T-helper 2 cell treated with Interferon-gamma antibody and Interleukin-4, amounts not matched to agents 100 ng/mL and 5 ng/mL, for 36 hours (primary cell): ENCODE results near the gene OST4. TPM values are rescaled to one million over a fixed set of nuclear protein-coding genes. Genes with fewer than 3 reads are reported as not detected.
"Not testable (repeated sequence)": the region's sequence is repeated elsewhere in the genome, so short reads cannot be mapped to it uniquely, and the experiment has no call there.

Source experiments
- intact Hi-C: fragments of 100-400 bp; cut with micrococcal nuclease; formaldehyde crosslinking; loops from one replicate; pipeline ENCODE4 v1.15.1; 2023
- total RNA-seq: library from RNA; stranded (reverse); gene quantifications from 2 replicates; pipeline ENCODE4 v1.2.3, GENCODE V29; 2022

Gene OST4
- 351 and 367 TPM in 2 replicates for total RNA-seq

DNA sequence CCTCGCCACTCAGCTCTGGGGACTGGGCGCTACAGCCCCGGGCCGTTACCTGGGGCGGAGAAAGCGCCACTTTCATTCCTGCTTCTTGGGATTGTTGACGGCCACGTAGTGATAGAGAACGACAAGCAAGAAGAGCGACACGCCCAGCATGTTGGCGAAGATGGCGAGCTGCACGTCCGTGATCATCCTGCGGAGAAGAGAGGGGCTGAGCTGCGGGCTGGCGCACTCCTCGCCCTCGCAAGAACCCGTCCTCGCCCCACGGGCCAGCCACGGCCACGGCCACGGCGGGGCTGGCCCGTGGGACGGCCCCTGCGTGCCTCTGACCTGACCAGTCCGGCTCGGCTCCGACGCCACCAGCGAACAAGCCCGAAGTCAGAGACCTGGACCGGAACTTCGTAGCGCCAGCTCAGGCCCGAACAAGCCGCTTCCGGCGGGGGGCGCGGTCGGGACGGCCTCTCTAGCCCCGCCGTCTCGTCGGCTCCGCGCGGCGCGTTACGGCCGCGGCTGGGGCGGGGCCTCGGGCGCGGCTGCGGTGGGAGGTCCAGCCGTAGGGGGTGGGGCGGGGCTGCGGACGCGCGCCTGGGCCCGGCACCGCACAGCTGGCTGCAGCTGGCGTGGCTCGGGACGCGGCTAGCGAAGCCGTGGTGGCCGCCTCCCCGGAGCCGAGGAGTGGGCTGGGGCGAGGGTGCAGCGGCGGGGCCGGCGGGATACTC is at the start of gene OST4:
OST4 (minus strand) TSS at position 378 of the 713 bp plus-strand sequence.
- intact Hi-C loops, result loop anchor here (1.0 to 5.0 kb wide), 5 partner anchors 10 to 141 kb away; partner anchors contain the start of genes AGBL5, ATRAID, KHK and SLC5A6

DNA sequence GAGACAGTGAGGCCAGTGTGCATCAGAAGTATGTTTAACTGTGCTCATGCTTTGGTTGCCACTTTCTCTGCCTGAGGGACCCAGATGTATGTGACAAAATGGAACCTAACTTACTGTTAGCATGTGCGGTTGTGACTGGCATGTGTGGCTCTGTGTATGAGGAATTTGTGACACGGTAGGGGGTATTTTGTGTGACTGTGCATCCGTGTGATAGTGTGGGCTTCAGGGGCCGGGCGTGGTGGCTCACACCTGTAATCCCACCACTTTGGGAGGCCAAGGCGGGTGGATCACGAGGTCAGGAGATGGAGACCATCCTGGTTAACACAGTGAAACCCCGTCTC is 47.8 kb upstream of the OST4 start:
- intact Hi-C loops, result not testable (repeated sequence)

DNA sequence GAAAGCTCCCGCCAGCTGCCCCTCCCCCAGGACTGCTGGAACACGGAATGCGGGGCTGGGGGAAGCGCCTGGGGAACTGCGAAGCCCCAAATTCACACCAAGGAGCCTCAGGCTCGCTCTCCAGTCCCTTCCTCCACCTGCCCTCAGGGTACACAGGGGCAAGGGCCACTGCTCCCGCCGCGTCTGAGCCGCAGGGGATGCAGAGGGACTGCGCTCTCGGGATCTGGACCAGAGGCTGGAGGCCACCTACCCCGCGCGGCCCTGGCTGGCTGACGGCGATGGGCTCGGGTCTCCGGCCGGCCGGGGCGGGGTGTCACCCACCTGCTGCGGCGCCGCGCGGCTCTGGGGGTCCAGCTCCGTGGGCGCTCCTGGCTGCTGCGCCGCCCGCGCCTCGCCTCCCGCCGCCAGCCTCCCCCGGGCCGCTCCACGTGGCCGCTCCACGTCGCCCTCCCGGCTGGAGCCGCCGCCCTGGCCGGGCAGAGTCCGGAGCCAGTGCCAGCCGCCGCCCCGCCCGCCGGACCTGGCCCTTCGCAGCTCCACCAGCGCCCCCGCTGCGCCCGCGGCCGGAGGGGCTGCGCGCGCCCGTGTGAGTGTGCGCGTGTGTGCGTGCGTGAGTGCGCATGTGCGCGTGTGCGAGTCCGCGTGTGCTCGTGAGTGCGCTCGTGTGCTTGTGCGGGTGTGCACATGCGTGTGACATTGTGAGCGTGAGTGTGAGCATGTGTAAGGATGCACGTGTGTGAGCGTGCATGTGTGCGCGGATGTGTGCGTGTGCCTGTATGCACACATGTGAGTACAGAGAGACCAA is 47.3 kb upstream of the OST4 start, which contains the start of gene CGREF1:
CGREF1 (minus strand) TSS at position 604 of the 805 bp plus-strand sequence. CDS start 14,762 bp downstream, outside the sequence.
- intact Hi-C loops, result no loop called here

DNA sequence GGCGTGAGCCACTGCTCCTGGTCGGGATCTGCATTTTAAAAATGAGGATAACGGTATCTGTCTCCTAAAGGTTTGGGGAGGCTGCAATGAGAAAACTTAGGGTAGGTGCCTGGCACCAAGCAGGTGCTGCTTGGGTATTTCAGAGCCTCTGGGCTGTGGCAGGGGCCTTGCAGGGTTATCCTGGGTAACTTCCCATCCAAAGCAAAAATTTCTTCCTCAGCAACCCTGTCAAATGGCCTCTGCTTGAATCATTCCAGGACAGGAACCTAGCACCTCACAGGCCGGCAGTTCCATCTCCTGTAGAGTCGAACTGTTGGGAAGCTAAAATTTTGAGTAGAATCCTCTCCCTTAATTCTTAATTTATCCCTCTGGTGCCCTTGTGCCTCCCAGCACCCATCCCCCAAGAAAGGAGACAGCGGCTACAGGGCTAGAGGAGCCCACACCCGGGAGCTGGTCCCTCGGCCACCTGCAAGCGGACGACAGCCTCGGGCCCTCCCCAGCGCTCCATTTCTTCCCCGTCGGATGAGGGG is 46.6 kb upstream of the OST4 start:
- intact Hi-C loops, result no loop called here

DNA sequence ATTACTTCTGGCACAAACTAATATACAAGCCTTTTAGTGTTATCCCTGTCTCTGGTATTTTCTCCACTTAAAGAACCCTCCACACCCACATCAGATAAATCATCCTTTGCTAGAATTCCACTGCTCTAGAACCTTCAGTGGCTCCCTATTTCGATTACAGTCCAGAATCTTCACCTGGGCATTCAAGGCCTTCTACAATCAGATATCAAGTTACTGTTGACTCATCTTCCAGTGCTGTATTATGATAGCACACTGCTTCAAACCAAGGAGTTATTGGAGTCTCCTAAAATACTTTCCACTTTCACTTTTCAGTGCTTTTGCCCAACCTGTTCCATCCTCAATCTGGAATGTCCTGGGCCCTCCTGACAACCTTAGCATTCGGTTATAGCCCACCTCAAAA is 44.1 kb upstream of the OST4 start:
- intact Hi-C loops, result no loop called here

DNA sequence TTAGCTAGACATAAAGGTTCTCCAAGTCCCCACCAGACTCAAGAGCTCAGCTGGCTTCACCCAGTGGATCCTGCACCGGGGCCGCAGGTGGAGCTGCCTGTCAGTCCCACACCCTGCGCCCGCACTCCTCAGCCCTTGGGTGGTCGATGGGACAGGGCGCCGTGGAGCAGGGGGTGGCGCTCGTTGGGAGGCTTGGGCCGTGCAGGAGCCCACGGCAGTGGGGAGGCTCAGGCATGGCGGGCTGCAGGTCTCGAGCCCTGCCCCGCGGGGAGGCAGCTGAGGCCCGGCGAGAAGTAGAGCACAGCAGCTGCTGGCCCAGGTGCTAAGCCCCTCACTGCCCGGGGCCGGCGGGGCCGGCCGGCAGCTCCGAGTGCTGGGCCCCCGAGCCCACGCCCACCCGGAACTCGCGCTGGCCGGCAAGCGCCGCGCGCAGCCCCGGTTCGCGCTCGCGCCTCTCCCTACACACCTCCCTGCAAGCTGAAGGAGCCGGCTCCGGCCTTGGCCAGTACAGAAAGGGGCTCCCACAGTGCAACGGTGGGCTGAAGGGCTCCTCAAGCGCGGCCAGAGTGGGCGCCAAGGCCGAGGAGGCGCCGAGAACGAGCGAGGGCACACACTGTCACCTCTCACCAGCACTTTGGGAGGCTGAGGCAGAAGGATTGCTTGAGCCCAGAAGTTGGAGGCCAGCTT is 40.1 kb upstream of the OST4 start:
- intact Hi-C loops, result not testable (repeated sequence)

DNA sequence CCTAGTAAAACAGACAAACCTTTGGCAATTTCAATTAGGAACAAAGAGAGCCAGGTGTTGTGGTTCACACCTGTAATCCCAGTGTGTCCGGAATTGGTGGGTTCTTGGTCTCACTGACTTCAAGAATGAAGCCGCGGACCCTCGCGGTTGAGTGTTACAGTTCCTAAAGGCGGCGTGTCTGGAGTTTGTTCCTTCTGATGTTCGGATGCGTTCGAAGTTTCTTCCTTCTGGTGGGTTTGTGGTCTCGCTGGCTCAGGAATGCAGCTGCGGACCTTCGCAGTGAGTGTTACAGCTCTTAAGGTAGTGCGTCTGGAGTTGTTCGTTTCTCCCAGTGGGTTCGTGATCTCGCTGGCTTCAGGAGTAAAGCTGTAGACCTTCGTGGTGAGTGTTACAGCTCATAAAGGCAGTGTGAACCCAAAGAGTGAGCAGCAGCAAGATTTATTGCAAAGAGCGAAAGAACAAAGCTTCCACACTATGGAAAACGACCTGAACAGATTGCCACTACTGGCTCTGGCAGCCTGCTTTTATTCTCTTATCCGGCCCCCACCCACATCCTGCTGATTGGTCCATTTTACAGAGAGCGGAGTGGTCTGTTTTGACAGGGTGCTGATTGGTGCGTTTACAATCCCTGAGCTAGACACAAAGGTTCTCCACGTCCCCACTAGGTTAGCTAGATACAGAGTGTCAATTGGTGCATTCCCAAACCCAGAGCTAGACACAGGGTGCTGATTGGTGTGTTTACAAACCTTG is 39.3 kb upstream of the OST4 start:
- intact Hi-C loops, result not testable (repeated sequence)

DNA sequence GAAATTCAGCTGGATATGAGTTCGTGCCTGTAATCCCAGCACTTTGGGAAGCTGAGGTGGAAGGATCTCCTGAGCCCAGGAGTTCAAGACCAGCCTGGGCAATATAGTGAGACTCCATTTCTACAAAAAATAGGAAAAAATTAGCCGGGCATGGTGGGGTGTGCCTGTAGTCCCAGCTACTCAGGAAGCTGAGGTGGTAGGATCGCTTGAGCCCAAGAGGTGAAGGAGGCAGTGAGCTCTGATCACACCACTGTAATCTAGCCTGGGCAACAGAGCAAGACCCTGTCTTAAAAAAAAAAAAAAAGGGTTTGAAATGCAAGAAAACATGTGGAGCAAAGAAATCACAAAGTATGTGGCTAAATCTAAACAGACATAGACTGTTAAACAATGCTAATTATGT is 37.6 kb upstream of the OST4 start:
- intact Hi-C loops, result no loop called here

DNA sequence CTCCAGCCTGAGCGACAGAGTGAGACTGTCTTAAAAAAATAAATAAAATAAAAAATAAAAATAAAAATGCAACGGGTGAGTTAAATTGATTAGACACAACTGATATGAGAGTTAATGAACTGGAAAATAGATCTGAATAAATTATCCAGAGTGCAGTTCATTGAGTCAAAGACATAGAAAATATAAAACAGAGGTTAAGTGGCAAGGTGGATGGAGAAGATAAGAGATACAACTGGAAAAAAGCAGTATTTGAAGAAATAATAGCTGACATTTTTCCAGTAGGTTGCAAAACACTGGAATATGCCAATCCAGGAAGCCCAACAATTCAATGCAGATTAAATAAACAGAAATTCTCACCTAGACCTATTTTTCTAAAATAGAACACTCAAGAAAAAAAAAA is 36.8 kb upstream of the OST4 start:
- intact Hi-C loops, result no loop called here

DNA sequence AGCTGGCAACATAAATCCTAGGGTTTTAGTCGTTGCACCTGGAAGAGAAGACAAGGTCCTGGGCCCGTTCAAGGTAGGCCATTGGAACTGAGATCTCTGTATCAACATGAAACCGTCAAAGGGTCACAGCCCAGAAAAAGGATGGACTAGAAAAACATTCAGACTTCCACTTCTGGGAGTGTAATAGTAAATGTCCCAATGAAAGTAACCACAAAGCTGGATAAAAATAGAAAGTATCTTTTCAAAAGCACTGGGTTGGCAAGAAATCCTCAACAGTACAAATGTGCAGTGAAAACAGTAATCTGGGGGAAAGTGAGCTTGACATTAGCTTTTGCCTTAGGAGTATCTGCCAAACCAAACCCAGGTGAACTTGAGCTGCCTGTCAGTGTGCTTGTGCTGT is 34.5 kb upstream of the OST4 start:
- intact Hi-C loops, result no loop called here

DNA sequence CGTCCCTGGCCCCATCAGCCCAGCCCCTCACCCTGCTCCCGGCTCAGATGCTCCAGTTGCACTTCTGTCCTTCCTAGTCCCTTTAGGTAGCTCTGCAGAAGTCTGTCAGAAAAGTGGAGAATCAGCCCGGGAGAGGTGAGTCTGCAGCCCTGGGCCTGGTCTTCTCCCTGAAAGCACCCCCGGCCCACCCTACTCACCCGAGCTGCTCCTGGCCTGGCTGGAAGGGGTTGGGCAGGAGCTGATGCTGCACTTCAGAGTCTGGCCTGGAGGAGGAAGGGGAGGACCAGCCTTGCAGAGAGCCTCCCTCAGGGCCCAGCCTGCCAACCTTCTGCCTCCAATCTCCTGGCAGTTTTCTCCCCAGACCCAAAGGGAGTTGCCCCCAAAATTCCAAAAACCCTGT is 30.9 kb upstream of the OST4 start:
- intact Hi-C loops, result no loop called here

DNA sequence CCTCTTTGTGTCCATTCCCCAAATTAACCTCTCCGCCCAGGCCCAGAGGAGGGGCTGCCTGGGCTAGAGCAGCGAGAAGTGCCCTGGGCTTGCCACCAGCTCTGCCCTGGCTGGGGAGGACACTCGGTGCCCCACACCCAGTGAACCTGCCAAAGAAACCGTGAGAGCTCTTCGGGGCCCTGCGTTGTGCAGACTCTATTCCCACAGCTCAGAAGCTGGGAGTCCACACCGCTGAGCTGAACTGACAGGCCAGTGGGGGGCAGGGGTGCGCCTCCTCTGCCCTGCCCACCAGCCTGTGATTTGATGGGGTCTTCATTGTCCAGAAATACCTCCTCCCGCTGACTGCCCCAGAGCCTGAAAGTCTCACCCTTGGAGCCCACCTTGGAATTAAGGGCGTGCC is 28.6 kb upstream of the OST4 start:
- intact Hi-C loops, result no loop called here

DNA sequence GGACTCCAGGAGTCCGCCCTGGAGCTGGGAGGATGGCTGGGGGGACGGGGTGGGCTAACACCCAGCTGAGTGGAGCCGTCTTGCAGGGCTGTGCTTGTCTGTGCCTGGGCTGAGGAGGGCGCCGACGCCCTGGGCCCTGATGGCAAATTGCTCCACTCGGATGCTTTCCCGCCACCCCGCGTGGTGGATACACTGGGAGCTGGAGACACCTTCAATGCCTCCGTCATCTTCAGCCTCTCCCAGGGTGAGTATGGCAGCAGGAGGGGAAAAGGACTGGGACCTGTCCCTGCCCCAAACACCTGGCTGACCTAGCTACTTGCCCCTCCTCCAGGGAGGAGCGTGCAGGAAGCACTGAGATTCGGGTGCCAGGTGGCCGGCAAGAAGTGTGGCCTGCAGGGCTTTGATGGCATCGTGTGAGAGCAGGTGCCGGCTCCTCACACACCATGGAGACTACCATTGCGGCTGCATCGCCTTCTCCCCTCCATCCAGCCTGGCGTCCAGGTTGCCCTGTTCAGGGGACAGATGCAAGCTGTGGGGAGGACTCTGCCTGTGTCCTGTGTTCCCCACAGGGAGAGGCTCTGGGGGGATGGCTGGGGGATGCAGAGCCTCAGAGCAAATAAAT is 28.0 kb upstream of the OST4 start:
- intact Hi-C loops, result no loop called here

DNA sequence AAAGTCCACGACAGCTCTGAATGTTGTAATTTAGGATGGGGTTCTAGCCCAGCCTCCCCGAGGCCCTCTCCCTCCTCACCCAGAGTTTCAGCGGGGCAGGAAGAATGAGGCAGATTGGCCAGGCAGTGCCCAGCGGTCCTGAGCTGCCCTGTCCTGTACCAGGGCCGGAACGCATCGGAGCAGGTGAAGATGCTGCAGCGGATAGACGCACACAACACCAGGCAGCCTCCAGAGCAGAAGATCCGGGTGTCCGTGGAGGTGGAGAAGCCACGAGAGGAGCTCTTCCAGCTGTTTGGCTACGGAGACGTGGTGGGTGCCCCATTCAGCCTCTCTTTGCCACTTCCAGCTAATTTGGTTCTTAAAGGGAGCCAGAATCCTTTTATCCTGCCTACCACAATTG is 25.9 kb upstream of the OST4 start:
- intact Hi-C loops, result no loop called here

DNA sequence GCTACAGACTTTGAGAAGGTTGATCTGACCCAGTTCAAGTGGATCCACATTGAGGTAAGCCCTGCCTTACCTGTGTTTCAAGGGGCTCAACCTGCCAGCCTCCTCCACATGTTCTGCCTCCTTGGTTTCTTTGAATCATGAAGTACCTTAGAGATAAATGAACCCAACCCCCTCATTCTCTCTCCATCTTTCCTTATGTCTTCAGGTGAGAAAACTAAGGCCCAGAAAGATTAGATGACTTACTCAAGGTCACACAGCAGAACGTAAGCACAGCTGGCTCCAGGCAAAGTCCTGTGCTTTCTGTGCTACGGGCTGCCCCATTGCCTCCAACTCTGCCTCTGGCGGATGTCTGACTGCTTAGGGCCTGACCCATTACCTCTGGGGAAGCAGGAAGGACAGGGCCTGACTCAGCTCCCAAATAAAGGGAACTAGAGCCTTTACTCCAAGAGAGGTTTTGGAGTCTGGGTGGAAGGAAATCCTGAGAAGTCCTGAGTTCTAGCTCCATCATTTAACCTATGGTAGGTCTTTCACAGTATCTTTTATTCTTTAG is 25.4 kb upstream of the OST4 start:
- intact Hi-C loops, result no loop called here

DNA sequence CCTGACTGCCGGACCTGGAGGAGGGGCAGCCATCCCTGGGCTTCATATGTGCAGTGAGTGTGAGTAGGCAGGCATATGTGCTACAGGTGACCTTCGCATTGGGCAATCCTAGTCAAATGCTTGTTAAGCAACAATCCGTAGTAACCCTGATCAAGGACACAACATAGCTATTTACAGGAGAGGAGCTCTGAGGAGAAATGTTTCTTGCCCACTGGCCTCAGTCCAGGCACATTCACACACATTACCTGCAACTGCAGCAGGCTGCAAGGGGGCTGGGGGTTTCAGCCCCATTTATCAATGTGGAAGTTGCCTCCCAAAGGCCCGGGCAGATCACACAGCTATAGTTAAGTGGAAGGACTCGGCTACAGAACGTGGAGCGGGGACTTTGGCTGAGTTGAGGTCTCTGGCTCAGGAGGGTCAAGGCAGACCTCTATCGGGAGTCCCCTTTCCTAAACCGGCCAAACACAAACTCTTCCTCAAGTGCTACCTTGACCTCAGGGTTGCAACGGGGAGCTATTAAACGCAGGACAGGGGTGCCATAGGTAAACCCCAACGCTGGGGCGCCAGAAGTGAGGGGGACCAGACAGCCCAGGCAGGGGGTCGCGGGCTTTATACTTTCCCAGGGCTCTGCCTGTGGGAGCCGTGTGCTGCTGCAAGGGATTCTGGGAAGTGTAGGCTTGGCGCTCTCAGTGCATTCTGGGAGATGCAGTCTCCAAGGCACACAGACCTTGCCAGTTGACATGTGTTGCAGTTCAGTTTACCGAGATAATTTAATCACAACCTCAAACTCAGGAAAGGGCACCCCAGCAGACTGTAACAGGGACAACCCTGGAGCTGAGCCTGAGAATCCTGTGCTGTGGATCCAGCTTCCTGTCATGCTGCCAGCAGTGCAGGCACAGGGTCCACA is 24.5 kb upstream of the OST4 start:
- intact Hi-C loops, result no loop called here

DNA sequence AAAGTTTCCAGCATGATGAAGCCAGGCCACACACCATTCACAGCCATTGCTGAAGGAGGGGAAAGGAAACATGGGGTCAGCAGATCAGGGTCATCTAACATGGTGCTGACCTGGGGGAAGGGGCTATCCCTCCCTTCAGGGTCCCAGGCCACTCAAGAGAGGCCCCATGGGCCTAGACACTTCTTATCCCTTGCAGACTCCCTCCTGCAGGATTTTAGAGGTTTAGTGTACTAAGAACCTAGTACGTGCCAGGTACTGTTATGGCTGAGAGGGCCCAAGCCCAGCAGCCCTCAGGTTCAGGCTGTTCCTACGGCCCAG is 23.9 kb upstream of the OST4 start:
- intact Hi-C loops, result no loop called here

DNA sequence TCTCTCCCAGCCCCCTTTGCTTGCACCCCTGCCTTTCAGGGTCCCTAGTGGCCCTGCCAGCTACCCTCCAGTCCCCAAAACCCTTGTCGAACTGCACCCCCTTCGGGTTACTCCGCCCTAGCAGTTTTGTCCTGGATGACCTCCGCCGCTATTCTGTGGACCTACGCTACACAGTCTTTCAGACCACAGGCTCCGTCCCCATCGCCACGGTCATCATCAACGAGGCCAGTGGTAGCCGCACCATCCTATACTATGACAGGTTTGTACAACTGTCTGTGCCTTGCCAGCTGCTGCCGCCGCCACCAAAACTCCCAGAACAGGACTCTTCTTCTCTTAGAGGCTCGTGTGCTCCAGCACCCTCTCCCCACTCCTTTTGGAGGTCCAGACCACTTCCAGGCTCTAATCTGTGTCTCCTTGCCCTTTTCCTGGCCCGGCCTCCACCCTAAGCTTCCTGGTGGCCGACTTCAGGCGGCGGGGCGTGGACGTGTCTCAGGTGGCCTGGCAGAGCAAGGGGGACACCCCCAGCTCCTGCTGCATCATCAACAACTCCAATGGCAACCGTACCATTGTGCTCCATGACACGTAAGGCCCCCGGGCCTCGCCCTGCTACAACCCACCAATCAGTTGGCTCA is 23.0 kb upstream of the OST4 start:
- intact Hi-C loops, result no loop called here
